NAMALWA (cell line): Measurements from ENCODE around the gene CDCA3.

Experiments
- DNase-seq: peaks from one replicate; pipeline ENCODE4 v3.0.0-alpha.2; 2015; ENCODE audit warnings: low spot score

The CDCA3 gene

GRCh38 chr12:6831450-6831995 is 19.6 kb downstream of the CDCA3 start:
- no peak for DNase-seq

GRCh38 chr12:6830999-6831398 is 20.1 kb downstream of the CDCA3 start:
- DNase-seq, result no peak

- no peak for DNase-seq
Observed at GRCh38 chr12:6830286-6830890, 20.7 kb downstream of the CDCA3 start.

GRCh38 chr12:6829536-6830220 is 21.4 kb downstream of the CDCA3 start:
- DNase-seq, result no peak

- no peak for DNase-seq
Observed at GRCh38 chr12:6828781-6829535, 22.1 kb downstream of the CDCA3 start.

- no peak for DNase-seq
Observed at GRCh38 chr12:6827982-6828780, 22.9 kb downstream of the CDCA3 start, which contains the start of gene P3H3. Gene P3H3, plus strand, starts transcription at chr12:6828407. Its CDS starts 34 bp downstream, at chr12:6828441.

GRCh38 chr12:6827437-6827911 is 23.6 kb downstream of the CDCA3 start:
- peak; percentile 55 for DNase-seq

GRCh38 chr12:6826734-6827436 is 24.2 kb downstream of the CDCA3 start:
- DNase-seq, result no peak

- DNase-seq, result no peak
Observed at GRCh38 chr12:6826125-6826733, 24.9 kb downstream of the CDCA3 start.

- peak; percentile 77 for DNase-seq
Observed at GRCh38 chr12:6825398-6826124, 25.5 kb downstream of the CDCA3 start.

- DNase-seq, result no peak
Observed at GRCh38 chr12:6824901-6825381, 26.1 kb downstream of the CDCA3 start.

- no peak for DNase-seq
Observed at GRCh38 chr12:6824085-6824775, 26.9 kb downstream of the CDCA3 start.

GRCh38 chr12:6823182-6824084 is 27.7 kb downstream of the CDCA3 start:
- no peak for DNase-seq

- DNase-seq, result no peak
Observed at GRCh38 chr12:6822426-6823135, 28.5 kb downstream of the CDCA3 start.

GRCh38 chr12:6821591-6822425 is 29.3 kb downstream of the CDCA3 start, which contains the start of gene GPR162:
Gene GPR162, plus strand, starts transcription at chr12:6821821. Its CDS starts 2,078 bp downstream, at chr12:6823899.
- no peak for DNase-seq

GRCh38 chr12:6820166-6820565 is 30.9 kb downstream of the CDCA3 start:
- no peak for DNase-seq
